H1 (cell line): ENCODE data around the gene SLC2A8.

Source experiments
- BRCA1 ChIP-seq: IDR thresholded peaks from 2 replicates; pipeline ENCODE4 v1.6.1; 2012; ENCODE audit warnings: low read depth, low read length, improper control_type of control experiment
- CTCF ChIP-seq, 3 experiments: IDR thresholded peaks; 1 replicate in 2 of 3; 2 replicates in 1 of 3; pipeline versions ENCODE4 v1.5.1 to v1.6.1; 2011; ENCODE audit warnings: low read length in 3 of 3, mild to moderate bottlenecking in 3 of 3, inconsistent platforms in 2 of 3, low read depth in 1 of 3, moderate library complexity in 1 of 3; ENCODE audit not compliant: insufficient read depth in 1 of 3; ENCODE audit errors: control extremely low read depth in 1 of 3
- MAFK ChIP-seq: IDR thresholded peaks from 2 replicates; pipeline ENCODE4 v1.6.1; 2012; ENCODE audit warnings: low read depth, mild to moderate bottlenecking, improper control_type of control experiment, low read length
- MAX ChIP-seq: IDR thresholded peaks from 2 replicates; pipeline ENCODE4 v1.6.1; 2012; ENCODE audit warnings: inconsistent platforms
- NRF1 ChIP-seq: IDR thresholded peaks from 2 replicates; pipeline ENCODE4 v1.6.1; 2011; ENCODE audit warnings: mild to moderate bottlenecking, low read depth, low read length, improper control_type of control experiment
- RAD21 ChIP-seq, 2 experiments: IDR thresholded peaks in 1 of 2; conservative IDR thresholded peaks in 1 of 2; 2 replicates each; pipeline ENCODE4 v1.6.1; 2011; ENCODE audit warnings: low read depth in 2 of 2, low read length in 2 of 2, improper control_type of control experiment in 1 of 2, inconsistent platforms in 1 of 2, mild to moderate bottlenecking in 1 of 2, moderate library complexity in 1 of 2

- TF ChIP-seq MAFK (no peak), BRCA1 (no peak), CTCF (IDR thresholded peaks at IDR 0.05; ENCODE audit: control extremely low read depth in 1 of 3, insufficient read depth in 1 of 3, low read depth in 1 of 3, low read length in 3 of 3) (no peak), MAX (no peak), NRF1 (no peak), RAD21 (IDR thresholded peaks at IDR 0.05 in 1 of 2, conservative IDR thresholded peaks at IDR 0.05 in 1 of 2; ENCODE audit: low read depth in 2 of 2, low read length in 2 of 2) (no peak)
These were observed 41.4 kb downstream of the SLC2A8 start for GRCh38 chr9:127438394-127438793.
